GM19395 (cell line): ENCODE results near the gene FBXO7.

Experiments
- ATAC-seq: cut with Tn5 transposase; IDR thresholded peaks from one replicate; pipeline ENCODE4 v1.9.1; 2021; ENCODE audit warnings: mild to moderate bottlenecking, moderate library complexity; ENCODE audit not compliant: unreplicated experiment

Gene FBXO7

DNA sequence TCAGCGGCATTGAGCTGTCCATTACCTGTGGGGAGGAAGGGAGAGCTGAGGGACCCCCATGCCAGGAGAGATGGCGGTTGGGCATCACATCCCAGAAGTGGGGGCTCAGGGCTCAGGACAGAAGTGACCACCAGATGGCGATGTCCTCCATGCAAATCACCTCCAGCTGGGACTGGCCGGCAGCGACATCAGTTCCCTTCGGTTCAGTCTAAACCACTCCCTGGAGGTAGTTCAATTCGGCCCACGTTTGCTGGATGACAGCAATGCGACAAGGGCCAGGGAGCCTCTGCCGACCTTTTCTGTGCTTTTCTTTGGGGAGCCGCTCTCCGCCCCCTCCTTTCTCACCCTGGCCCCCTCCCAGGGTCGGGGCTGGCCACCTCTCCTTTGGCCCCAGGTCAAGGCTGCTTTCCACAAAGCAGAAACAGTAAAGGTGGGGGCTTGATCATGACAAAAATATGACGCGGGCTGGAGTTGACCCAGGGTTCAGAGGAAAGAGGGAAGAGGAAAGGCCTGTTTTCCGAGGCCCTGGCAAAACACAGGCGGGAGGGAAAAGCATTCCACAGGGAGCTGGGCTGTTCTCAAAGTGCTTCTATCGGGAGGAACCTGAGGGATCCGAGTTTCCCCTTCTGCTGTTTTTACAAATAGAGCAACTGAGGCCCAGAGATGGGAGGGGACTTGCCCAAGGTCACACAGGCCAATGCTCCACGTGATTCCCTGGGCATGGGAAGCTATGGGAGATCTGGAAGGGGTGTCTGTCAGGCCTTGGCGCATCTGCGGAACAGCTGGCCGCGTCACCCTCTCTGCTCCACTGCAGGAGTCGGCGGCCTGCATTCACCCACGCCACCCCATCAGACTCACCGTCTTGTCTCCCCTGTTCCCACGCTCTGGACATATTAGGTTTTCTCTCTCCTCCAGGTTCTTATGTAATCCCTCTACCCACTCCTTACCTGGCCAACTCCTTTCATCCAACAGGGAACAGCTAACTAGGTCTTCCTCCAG is 54.7 kb downstream of the FBXO7 start:
- no peak for ATAC-seq

DNA sequence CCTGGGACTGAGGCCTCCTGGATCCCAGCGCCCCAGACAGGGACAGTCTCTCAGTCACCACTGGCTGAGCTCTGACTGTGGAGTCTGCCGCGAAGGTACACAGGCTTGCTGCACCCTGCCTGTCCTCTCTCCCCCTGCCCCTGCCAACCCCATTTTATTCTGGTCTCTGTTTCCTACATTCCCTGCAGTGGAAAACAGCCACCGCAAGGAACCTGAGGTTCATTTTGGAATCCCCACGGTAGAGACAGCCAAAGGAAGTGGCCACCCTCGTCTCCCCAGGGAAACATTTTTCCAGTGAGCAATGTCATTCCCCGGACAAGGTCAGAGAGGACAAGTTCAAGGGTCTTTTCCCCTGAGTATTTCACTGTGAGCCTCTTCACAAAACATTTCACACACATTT is 56.6 kb downstream of the FBXO7 start:
- no peak for ATAC-seq

DNA sequence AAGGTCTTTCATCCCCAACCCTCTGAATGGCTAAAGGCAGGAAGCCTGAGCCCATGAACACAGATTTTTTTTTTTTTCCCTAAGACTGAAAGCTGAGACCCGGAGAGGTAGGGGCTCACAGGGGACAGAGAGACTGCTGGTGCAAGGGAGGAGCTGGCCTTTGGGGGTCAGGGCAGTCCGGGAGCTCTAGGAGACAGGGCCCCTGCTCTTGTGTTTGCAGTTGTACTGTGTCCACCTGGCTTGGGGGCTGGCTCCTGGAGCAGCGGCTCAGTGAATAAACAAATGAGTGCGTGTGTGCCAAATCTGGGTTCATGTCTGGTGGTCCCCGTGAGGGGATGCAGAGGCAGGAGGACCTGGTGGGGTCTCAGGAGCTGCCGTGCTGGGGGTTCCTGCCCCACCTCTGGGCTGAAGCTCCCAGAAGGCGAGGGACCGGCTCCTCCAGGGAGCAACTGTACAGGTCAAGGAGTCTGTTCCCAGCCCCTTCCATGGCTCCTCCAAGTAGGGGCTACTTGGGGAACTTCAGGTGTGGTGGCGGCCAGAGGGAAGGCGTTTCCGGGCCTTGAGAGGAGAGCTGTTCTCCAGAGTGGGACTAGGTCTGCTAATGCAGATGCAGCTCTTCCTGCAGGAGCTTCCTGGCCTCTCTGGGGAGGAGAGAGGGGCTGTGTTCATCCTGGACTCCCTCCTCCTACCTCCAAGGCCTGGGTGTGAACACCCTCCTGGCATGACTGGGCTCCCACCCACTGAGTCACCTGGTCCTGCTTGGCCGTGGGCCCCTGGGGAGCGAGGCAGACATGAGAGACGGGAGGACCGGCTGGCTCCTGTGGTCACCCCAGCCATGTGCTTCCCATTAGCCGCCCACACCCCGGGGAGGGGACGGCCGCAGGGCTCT is 57.6 kb downstream of the FBXO7 start:
- no peak for ATAC-seq

DNA sequence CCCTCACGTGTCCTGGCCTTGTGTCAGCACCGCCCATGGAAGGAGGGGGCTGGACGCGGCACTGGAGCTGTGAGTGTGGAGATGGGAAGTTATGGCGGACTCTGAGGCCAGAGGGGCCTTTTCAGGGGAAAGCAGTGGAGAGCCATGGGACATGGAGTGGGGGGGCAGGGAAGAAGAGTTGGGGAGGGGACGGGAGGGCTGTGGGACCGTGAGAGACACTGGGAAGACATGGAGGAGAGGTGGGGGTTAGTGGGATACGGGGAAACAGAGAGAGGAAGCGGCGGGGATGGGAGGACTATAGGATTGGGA is 58.2 kb downstream of the FBXO7 start:
- ATAC-seq: no peak

DNA sequence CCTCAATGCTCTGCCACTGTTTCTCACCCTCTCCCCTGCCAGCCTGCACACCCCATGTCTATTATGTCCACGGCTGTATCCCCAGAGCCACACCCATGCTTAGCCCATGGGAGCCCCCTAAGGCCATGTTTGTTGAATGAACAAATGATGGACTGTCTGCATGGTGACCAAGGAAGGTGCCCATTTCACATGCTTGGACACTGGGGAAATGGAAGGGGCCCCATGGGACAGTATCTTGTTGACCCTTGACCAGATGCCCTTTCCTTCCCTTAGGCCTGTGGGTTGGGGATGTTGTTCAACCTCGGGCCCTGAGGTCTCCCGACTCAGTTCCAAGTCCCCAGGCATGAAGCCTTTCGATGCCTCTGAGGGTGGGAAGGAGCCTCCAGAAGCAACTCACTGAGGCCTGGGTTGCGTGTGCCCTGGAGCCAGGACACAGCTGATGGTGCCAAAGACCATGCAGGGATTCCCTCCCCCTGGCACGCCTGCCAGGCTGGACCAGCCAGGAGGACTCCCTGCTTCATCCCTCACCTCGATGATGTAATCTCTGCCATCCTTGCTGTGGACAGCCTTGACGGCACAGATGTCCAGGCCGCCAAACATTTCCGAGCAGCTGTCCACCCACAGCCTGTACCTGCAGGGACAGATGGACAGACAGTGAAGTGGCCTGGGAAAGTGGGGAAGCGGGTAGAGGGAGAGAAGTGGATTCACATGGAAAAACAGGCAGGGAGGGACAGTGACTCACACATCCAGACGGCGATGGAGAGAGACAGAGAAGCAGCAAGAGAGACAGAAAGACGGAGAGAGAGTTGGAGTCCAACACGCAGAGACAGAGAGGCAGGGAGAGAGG is 58.9 kb downstream of the FBXO7 start:
- no peak for ATAC-seq

DNA sequence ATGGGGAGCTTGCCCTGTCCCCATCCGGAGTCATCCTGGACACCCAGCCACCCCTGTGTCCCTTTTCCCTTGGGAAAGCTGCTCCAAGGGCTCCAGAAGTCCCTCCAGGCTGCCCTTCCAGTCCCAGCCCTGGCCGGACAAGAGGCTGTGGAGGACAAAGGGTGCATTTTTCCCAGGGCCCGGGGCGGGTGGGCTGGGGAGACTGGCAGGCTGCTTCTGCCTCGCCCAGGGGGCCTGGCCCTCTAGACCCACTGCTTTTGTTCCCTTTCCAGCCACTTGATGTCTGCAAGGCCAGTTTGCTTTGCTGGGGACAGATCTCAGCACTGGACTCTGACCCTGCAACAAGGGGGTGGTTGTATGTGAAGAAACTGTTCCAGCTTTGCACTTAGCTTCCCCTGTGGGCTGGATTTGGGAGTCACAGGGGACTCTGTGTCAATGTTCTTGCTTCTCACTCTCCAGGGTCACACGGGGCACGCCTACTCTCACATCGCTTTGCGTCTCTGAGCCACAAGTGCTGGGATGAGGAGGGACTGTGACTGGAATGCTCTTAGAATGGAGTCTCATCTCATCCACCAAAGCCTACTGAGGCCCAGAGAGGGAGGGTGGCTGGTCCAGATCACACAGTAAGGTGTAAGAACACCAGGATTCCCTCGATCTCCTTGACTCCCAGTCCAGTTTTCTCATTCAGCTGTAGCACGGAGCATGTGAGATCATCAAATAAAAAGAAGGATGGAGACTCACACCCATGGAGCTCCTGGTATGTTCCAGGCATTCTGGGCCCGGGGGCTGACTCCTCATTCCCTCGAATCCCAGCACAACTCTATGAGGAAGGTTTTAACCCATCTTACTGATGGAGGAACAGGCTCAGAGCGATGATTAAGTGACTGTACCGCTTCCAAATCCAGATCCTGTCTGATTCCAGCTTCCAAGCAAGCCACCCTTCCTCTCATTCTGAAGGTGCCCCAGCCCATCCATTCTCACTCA is 59.9 kb downstream of the FBXO7 start:
- ATAC-seq: no peak

DNA sequence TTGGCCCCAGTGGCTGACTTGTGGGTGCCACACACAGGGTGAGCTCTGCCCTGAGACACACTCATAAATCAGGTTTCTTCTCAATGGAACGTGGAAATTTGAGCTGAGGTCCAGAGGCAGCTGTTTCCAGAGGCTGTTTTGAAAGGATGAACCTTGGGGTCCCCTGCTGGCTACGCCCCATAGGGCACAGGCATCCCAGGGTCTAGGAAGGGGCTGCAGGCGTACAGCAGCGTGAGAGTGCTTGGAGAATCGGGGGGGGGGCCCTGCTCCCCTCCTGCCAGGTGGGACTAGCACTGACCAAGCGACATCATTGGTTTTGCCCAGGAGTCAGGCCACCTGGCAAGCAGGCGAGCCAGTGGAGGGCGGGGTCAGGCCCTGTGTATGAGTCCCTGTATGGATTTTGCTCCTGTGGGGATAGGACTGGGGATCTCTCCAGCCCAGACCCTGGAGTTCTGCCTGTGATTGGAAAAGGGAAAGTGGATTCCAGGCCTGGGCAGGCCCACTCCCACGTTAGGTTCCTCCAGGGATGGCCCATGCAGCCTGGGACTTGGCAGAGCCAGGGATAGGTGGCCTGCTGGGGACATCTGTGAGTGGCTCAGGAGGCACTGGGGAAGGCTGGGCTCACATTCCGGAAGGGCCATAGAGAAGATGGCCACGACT is 61.0 kb downstream of the FBXO7 start:
- no peak for ATAC-seq

DNA sequence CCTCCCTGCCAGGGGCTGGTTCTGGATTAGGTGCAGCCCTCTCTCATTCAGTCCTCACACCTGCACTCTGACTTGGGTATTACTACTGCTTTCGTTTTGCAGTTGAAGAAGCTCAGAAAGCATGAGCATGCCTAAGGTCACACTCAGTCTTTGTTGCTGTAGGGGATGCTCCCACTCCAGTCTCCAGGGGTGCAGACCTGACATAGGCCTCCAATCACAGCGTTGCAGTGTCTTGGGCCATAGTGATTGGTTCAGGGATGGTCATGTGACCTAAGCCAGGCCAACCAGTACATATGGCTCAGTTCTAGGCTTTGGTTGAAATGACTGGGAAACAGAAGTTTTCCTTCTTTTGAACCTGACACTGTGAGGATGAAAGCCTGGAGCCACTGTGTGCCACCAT is 61.7 kb downstream of the FBXO7 start:
- ATAC-seq: no peak

DNA sequence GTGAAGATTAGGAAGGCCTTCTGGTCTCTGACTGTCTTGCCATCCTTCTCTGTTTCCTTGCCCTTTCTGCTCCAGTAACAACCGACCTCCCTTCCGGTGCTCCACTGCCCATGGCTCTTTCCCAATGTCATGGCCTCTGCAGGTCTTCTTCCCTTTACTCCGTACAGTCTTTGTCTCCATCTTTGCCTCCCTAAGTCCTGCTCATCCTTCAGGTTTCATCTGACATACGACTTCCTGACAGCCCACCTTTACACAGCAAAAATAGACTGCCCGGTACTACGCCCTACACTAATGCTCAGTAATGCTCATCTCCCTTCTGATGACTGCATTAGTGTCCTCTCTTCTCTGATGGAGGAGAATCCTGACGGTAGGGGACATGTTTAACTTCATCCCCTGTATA is 63.9 kb downstream of the FBXO7 start:
- no peak for ATAC-seq

DNA sequence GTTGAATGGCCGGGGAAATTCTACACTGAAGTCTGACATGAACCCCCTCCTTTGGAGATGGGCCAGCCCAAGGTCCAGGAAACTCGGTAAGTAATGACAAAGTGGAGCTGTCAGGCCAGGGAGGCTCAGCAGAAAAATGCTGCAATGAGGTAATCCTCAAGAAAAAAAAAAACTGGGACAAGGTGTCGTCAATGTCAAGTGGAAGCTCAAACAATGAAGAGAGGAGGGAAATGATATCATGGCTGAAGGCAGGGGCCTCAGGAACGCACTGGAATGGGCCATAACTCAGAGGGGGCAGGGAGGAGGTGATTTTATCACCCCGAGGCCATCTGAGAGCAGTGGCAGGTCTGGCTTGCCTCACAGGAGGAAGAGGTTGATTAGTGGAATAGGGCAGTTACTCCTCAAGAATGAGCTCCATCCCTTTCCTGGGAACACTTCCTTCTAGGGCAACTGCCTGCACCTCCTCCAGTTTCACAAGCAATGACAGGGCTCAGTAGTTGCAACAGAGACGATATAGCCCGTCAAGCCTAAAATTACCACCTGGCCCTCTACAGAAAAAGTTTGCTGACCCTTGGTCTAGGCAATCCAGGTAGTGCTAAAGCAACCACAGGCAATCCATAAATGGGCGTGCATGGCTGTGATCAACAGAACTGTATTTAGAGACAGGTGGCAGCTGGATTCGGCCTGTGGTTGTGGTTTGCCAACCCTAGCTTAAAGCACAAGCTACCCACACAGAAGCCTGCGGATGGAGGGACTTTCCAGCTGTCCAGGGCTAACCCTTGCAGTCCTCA is 65.2 kb downstream of the FBXO7 start:
- no peak for ATAC-seq

DNA sequence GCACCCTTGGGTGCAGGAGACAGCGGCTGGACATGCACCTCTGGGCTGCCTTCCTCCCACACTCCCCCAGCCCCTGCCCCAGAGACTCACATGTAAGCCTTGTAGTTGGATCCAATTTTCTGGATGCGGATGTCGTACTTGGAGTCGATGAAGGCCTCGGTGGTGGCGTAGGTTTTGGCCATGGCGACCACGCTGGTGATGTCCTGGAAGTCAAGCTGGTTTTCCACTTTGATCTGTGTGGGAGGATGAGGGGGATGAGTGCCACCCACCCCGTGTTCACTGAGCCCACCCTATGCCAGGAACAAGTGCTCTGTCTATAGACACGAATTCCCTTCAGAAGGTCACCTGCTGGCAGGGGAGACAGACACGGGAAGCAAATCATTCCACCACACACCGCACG is 66.9 kb downstream of the FBXO7 start:
- ATAC-seq: no peak

DNA sequence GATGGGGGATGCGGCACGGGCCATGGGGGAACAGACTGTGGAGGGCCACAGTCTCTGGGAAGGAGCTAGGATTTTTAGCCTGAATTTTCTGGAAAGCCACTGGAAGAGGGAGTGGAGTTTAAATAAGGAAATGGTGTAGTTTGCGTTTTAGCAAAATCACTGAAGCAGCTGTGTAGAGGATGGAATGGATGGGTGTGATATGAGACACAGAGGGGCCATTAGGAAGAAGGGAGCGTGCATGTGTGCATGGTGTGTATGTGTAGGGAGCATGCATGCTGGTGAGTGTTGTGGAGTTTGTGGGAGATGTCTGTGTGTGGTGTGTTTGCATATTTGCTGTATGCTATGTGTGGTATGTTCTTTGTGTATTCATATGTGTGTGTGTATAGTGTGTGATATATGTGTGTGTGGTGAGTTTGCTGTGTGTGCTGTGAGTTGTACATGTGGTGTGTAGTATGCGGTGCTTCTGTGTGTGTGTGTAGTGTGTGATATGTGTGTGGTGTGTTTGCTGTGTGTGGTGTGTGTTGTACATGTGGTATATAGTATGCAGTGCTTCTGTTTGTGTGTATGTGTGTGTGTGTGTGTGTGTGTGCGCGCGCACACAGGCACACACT is 67.6 kb downstream of the FBXO7 start:
- no peak for ATAC-seq

DNA sequence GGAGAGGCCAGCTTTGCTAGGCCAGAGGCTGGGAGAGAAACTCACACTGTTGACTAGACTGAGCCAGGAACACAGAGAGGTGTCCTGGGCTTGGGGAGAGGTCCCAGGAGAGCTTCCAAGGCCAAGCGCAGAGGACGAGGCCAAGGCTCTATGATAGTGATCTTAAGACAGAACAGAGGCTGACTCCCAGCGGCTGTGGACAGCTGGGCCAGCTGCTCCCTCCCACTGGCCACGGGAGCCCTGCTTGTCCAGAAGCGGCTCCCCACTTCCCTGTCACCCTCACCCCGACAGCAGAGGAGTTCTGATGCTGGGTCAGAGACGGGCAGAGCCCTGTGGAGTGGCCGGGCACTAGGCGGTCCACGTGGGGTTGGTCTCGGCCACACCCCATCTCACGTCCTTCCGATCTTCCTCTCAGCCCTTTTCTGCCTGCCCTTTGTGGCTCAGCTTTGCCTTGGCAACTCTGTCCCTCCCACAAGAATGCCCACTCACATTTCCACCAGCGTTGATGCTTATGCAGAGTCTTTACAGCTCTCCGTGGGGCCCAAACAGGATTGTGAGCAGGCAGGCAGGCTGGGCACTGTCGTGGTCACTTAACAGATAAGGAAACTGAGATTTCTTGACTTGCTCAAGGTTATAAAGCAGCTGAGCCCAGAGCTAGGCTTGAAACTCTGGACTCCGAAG is 68.2 kb downstream of the FBXO7 start:
- ATAC-seq: no peak

DNA sequence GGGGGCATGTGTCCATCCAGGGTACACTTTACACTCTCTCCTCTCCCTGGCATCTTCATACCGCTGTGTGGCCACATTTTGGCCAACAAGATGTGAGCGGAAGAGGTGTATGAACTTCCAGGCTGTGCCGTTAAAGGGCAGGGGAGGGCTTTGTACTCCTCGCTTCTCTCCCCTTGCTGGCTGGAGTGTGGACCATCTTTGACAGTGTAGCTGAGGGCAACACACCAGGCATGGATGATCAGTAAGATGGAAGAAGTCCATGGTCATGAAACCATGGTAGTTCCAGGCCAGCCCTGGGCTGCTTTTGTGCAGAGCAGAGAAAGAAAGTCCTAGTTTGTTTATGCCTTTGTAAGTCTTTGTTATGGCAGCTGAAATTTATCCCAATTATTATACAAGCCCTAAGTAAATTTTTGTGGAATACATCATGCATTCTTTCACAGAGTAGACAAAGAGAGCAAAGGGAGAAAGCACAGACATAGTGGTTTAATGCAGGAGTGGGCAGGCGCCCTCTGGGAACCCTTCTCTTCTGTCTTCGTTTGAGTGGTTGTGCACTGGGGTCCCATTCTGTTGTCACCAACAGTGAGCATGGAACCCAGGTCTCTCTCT is 70.4 kb downstream of the FBXO7 start:
- ATAC-seq: no peak

DNA sequence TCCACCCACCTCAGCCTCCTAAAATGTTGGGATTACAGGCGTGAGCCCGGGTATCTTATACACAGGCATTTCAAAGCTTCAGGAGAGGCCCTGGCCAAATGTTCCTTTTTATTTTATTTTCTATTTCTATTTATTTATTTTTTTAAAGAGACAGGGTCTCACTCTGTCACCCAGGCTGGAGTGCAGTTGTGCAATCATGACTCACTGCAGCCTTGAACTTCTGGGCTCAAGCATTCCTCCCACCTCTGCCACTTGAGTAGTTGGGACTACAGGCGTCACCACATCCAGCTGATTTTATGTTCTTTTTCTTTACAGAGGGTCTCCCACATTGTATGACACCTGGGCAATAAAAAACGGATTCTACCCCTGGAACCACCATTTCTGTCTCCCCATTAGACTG is 71.2 kb downstream of the FBXO7 start:
- ATAC-seq: no peak

DNA sequence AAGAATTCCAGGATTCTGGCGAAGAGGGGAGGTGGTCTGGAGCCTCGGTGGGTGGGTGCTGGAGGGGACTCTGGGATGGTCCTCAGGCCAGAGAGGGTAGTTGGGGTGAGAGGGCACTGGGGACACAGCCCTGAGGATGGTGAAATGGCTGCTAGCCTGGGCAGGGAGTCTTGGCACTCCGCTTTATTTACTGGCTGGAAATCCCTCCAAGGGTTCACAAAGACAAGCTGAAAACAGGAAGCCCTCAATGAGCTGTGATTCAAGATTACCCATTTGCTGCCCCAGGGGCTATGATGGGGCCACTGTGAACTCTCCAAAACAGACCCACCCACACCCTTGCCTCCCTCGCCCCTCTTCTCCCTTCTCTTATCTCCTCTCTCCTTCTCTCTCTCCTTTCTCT is 71.9 kb downstream of the FBXO7 start:
- ATAC-seq: no peak

DNA sequence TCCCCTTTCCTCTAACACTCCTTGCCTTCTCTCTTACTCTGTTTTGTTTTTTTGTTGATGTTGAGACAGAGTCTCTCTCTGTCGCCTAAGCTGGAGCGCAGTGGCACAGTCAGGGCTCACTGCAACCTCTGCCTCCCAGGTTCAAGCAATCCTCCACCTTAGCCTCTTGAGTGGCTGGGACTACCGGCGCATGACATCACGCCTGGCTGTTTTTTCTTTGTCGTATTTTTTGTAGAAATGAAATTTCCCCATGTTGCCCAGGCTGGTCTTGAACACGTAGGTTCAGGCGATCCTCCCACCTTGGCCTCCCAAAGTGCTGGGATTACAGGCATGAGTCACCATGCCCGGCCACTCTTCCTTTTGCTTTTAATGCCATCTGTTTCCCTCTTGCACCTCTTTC is 72.3 kb downstream of the FBXO7 start:
- no peak for ATAC-seq
